Measurements from ENCODE around the gene GASK1A. TPM values are rescaled to one million over a fixed set of nuclear protein-coding genes. Genes with fewer than 3 reads are reported as not detected.

GASK1A gene
- total and polyA plus RNA-seq, 4 donors: 0.79 to 22.8 (median 4.6) TPM

GRCh38 chr3:42996021-42996420 is 16.9 kb downstream of the GASK1A start:
- Histone ChIP-seq H3K36me3 (ENCODE audit: control insufficient read depth in 4 of 4, insufficient read depth in 3 of 4, low read depth in 1 of 4, low read length in 3 of 4) (no peaks in the 10 kb centered on the region), H3K27me3 (ENCODE audit: control insufficient read depth in 4 of 4, insufficient read depth in 4 of 4, low read length in 3 of 4) (no peaks in the 10 kb centered on the region), H3K9me3 (ENCODE audit: control insufficient read depth in 4 of 4, low read length in 3 of 4) (no peaks in the 10 kb centered on the region), H3K4me3 (ENCODE audit: low read depth in 1 of 3, low read length in 3 of 3) (no peak overlapping the region), H3K27ac (ENCODE audit: low read depth in 1 of 2, low read length in 2 of 2) (peak overlapping the region in 1 of 2 donors; percentile 5), H3K9ac (ENCODE audit: low read depth in 1 of 2, low read length in 2 of 2) (no peak overlapping the region), H3K4me1 (ENCODE audit: control insufficient read depth in 4 of 4, insufficient read depth in 4 of 4, low read length in 3 of 4) (peaks cover 7 to 51% (median 41%) of the 10 kb centered on the region in 4 donors)
- TF ChIP-seq FOXA1 (IDR thresholded peaks at IDR 0.05): no peak
- TF ChIP-seq TAF1 (conservative IDR thresholded peaks at IDR 0.05): no peak
- TF ChIP-seq FOXA2 (IDR thresholded peaks at IDR 0.05): no peak
- TF ChIP-seq ZBTB33 (IDR thresholded peaks at IDR 0.05): no peak
- TF ChIP-seq SP1 (IDR thresholded peaks at IDR 0.05): no peak
- TF ChIP-seq EGR1 (IDR thresholded peaks at IDR 0.05; ENCODE audit: low read depth in 2 of 2): no peak
- TF ChIP-seq ATF3 (IDR thresholded peaks at IDR 0.05): no peak
- no peak for TF ChIP-seq GABPA (IDR thresholded peaks at IDR 0.05 in 1 of 2, conservative IDR thresholded peaks at IDR 0.05 in 1 of 2)
- no peak for TF ChIP-seq HNF4G (IDR thresholded peaks at IDR 0.05)
- TF ChIP-seq HNF4A (conservative IDR thresholded peaks at IDR 0.05): no peak
- no peak for TF ChIP-seq REST (IDR thresholded peaks at IDR 0.05)
- no peak for DNase-seq (ENCODE audit: low spot score)
- WGBS: 94% methylated on average over 4 of the region's 4 CpGs

GRCh38 chr3:42996633-42997075 is 17.5 kb downstream of the GASK1A start:
- Histone ChIP-seq H3K27ac (ENCODE audit: low read depth in 1 of 2, low read length in 2 of 2) (peak overlapping the region in 1 of 2 donors; percentile 5), H3K4me3 (ENCODE audit: low read depth in 1 of 3, low read length in 3 of 3) (no peak overlapping the region), H3K27me3 (ENCODE audit: control insufficient read depth in 4 of 4, insufficient read depth in 4 of 4, low read length in 3 of 4) (no peaks in the 10 kb centered on the region), H3K9ac (ENCODE audit: low read depth in 1 of 2, low read length in 2 of 2) (no peak overlapping the region), H3K4me1 (ENCODE audit: control insufficient read depth in 4 of 4, insufficient read depth in 4 of 4, low read length in 3 of 4) (peaks cover 7 to 53% (median 46%) of the 10 kb centered on the region in 4 donors), H3K9me3 (ENCODE audit: control insufficient read depth in 4 of 4, low read length in 3 of 4) (no peaks in the 10 kb centered on the region), H3K36me3 (ENCODE audit: control insufficient read depth in 4 of 4, insufficient read depth in 3 of 4, low read depth in 1 of 4, low read length in 3 of 4) (no peaks in the 10 kb centered on the region)
- DNase-seq (ENCODE audit: low spot score): no peak
- 59% methylated on average over 2 of the region's 2 CpGs for WGBS
- TF ChIP-seq FOXA2 (IDR thresholded peaks at IDR 0.05) (no peak), REST (IDR thresholded peaks at IDR 0.05) (no peak), RAD21 (IDR thresholded peaks at IDR 0.05) (no peak), ZBTB33 (IDR thresholded peaks at IDR 0.05) (no peak), GABPA (IDR thresholded peaks at IDR 0.05 in 1 of 2, conservative IDR thresholded peaks at IDR 0.05 in 1 of 2) (no peak), HNF4G (IDR thresholded peaks at IDR 0.05) (no peak), CTCF (IDR thresholded peaks at IDR 0.05; ENCODE audit: low read depth, low read length, missing input control) (no peak), EGR1 (IDR thresholded peaks at IDR 0.05; ENCODE audit: low read depth in 2 of 2) (no peak), JUND (IDR thresholded peaks at IDR 0.05) (no peak), RXRA (IDR thresholded peaks at IDR 0.05) (peak; percentile 75 to 91), HNF4A (conservative IDR thresholded peaks at IDR 0.05) (peak; percentile 26 to 57), YY1 (IDR thresholded peaks at IDR 0.05) (no peak), SP1 (IDR thresholded peaks at IDR 0.05) (peak; percentile 62), MAX (IDR thresholded peaks at IDR 0.05) (no peak), TAF1 (conservative IDR thresholded peaks at IDR 0.05) (no peak), ATF3 (IDR thresholded peaks at IDR 0.05) (no peak)
